Activated naive CD8-positive, alpha-beta T cell treated with anti-CD3 and anti-CD28 coated beads, Interleukin-2, amount 50 U/mL, for 24 hours (primary cell): Measurements from ENCODE around the gene GGCX.
"Not testable (repeated sequence)": the region's sequence is repeated elsewhere in the genome, so short reads cannot be mapped to it uniquely, and the experiment has no call there.

Experiments used
- ATAC-seq: fragments of 150-1000 bp; cut with Tn5 transposase; one replicate; pipeline ENCODE4 v1.10.0; 2021
- DNase-seq: peaks from one replicate; pipeline ENCODE4 v3.0.0; 2021
- H3K27ac Mint-ChIP-seq: one replicate; pipeline ENCODE4 v1.8.0; 2021; ENCODE audit warnings: mild to moderate bottlenecking, mixed read lengths
- H3K27me3 Mint-ChIP-seq: one replicate; pipeline ENCODE4 v1.8.0; 2021; ENCODE audit warnings: mixed read lengths
- H3K36me3 Mint-ChIP-seq: one replicate; pipeline ENCODE4 v1.8.0; 2021; ENCODE audit warnings: low read depth, mixed read lengths
- H3K4me1 Mint-ChIP-seq: one replicate; pipeline ENCODE4 v1.8.0; 2021; ENCODE audit warnings: mixed read lengths
- H3K4me3 Mint-ChIP-seq: one replicate; pipeline ENCODE4 v1.8.0; 2021; ENCODE audit warnings: mild to moderate bottlenecking, moderate library complexity, mixed read lengths
- H3K9me3 Mint-ChIP-seq: one replicate; pipeline ENCODE4 v1.8.0; 2021; ENCODE audit warnings: mixed read lengths

Gene GGCX

DNA sequence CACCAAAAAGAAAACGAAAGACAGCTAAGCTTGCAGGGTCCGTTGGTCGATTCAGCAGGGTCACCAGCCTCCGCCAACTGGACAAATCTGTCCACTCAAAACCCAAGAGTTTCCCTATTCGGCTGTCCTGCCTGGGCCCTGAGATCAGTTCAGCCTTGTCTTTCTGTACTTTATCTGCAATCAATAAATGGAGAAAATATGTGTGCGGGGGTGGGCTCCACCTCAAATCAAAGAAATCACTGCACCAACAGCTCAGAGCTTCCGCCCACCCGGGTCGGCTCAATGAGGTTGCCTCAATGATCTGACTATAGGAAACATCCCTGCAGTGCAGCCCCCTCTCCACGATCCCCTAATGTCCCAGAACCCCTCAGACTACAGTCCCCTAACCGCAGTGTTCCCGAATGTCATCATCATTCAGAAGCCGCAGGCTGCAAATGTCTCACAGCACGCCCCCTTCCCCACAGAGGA is 447 bp downstream of the GGCX start:
- DNase-seq: peak; percentile 42
- no peaks in the 10 kb centered on the region for H3K27me3 Mint-ChIP-seq
- H3K4me1 Mint-ChIP-seq: peaks cover 44% of the 10 kb centered on the region
- H3K36me3 Mint-ChIP-seq: peaks cover 8% of the 10 kb centered on the region
- peak; percentile 7 for ATAC-seq
- H3K27ac Mint-ChIP-seq: peak overlapping the region; percentile 94
- no peaks in the 10 kb centered on the region for H3K9me3 Mint-ChIP-seq
- peak overlapping the region; percentile 94 for H3K4me3 Mint-ChIP-seq

DNA sequence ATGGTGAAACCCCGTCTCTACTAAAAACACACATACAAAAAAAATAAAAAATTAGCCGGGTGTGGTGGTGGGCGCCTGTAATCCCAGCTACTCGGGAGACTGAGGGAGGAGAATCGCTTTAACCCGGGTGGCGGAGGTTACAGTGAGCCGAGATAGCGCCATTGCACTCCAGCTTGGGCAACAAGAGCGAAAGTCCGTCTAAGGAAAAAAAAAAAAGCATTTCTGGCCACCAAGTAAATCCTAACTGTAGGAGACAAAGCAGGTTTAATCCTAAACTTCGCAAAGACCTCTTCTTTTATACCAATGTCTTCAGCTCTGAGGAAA is 928 bp downstream of the GGCX start:
- H3K9me3 Mint-ChIP-seq, ATAC-seq, DNase-seq, H3K27me3 Mint-ChIP-seq: not testable (repeated sequence)
- Mint-ChIP-seq H3K27ac (peak overlapping the region; percentile 94), H3K4me3 (peak overlapping the region; percentile 94), H3K4me1 (peaks cover 45% of the 10 kb centered on the region), H3K36me3 (peaks cover 11% of the 10 kb centered on the region)

DNA sequence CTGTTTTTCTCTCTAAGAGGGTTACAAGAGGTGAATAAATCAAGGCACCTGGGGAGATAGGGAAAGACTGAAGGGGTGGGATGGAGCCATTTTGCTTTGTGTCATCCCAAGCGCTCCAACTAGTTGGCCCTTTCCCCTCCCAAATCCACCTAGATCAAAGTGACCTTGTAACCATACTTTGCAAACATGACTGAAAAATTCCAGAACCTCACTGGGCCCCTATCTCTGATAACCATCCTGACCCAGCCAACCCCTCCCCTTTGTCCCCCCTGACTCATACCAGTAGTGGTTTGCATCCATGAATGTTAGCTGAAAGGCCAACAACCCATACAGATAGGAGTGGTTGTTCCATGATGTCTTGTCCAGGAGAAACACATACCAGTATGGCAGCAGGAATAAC is 3.1 kb downstream of the GGCX start:
- Mint-ChIP-seq H3K27ac (peak overlapping the region; percentile 51), H3K4me1 (peaks cover 38% of the 10 kb centered on the region), H3K9me3 (no peaks in the 10 kb centered on the region), H3K4me3 (no peak overlapping the region), H3K27me3 (no peaks in the 10 kb centered on the region), H3K36me3 (peaks cover 18% of the 10 kb centered on the region)
- ATAC-seq (no peak), DNase-seq (no peak)

- H3K27me3 Mint-ChIP-seq: no peaks in the 10 kb centered on the region
- no peaks in the 10 kb centered on the region for H3K9me3 Mint-ChIP-seq
- H3K4me1 Mint-ChIP-seq: peaks cover 34% of the 10 kb centered on the region
- H3K27ac Mint-ChIP-seq: no peak overlapping the region
- DNase-seq: no peak
- H3K4me3 Mint-ChIP-seq: no peak overlapping the region
- H3K36me3 Mint-ChIP-seq: peaks cover 25% of the 10 kb centered on the region
- no peak for ATAC-seq
These were observed 4.2 kb downstream of the GGCX start for GRCh38 chr2:85557130-85557529.

GRCh38 chr2:85554980-85555612 is 6.2 kb downstream of the GGCX start:
- Mint-ChIP-seq H3K4me1 (peaks cover 20% of the 10 kb centered on the region), H3K9me3 (no peaks in the 10 kb centered on the region), H3K36me3 (peaks cover 32% of the 10 kb centered on the region), H3K27me3 (no peaks in the 10 kb centered on the region), H3K4me3 (no peak overlapping the region), H3K27ac (no peak overlapping the region)
- no peak for DNase-seq
- no peak for ATAC-seq

DNA sequence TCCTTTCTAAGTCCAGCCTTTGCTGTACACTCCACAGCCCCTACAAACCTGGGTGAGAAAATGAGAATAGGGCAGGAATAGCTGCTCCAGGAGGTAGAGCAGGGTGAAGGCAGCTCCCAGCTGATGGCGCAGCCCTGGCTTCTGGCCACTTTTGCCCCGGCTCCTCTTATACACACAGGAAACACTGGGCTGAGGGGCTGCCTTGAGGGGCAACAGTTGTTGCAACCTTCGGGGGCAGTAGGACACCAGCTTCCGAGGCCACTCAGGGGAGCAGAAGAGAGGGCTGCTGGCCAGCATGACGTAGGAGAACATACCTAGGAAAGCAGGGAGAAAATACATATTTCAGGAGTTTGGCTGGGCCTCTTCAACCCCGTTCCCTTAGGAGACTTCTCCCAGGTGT is 8.1 kb downstream of the GGCX start:
- DNase-seq: no peak
- ATAC-seq: no peak
- Mint-ChIP-seq H3K4me3 (no peak overlapping the region), H3K36me3 (peaks cover 30% of the 10 kb centered on the region), H3K27me3 (no peaks in the 10 kb centered on the region), H3K27ac (no peak overlapping the region), H3K4me1 (peaks cover 7% of the 10 kb centered on the region), H3K9me3 (no peaks in the 10 kb centered on the region)

GRCh38 chr2:85551698-85552678 is 9.3 kb downstream of the GGCX start:
- ATAC-seq: peak; percentile 70
- Mint-ChIP-seq H3K27me3 (no peaks in the 10 kb centered on the region), H3K4me3 (no peak overlapping the region), H3K36me3 (peaks cover 27% of the 10 kb centered on the region), H3K27ac (no peak overlapping the region), H3K9me3 (no peaks in the 10 kb centered on the region), H3K4me1 (peaks cover 1% of the 10 kb centered on the region)
- DNase-seq: peak; percentile 85

DNA sequence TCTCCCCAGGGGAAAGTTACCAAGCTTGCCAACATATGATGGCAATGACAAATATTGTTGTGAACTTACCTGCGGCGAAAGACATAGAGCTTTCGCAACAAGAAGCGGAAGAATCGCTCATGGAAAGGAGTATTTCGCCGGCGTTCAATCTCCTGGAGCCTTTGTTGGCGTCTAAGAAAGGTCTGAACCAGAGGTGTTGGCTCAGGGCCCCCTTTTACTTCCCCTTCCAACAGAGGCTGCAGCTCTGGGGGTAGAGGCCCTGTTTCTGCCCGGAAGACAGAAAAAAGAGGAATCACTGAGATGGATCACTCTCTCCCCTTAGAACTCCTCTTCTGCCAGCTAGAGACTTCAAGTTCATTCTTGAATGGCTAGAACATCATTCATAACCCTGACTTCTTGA is 10.8 kb downstream of the GGCX start:
- no peak overlapping the region for H3K27ac Mint-ChIP-seq
- no peak overlapping the region for H3K4me3 Mint-ChIP-seq
- H3K9me3 Mint-ChIP-seq: no peaks in the 10 kb centered on the region
- DNase-seq (no peak), ATAC-seq (no peak)
- peaks cover 30% of the 10 kb centered on the region for H3K36me3 Mint-ChIP-seq
- no peaks in the 10 kb centered on the region for H3K27me3 Mint-ChIP-seq
- no peaks in the 10 kb centered on the region for H3K4me1 Mint-ChIP-seq

DNA sequence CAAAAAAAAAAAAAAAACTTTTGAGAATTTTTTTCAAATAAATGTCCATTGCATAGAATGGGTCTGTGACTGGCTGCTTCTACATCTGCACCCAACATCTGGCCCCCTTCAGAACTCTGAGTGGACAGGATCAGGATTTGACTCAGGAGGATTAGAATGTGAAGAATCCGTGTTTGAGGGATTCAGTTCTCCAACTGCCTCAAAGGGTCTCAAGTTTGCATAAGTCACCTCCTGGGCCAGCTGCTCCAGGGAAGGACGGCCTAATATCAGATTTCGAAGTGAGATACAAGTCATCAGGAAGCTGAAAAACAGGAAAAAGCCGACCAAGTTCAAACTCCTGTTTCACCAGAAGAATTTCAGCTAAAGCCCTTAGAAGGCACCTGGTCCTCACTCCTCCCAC is 11.5 kb downstream of the GGCX start:
- no peaks in the 10 kb centered on the region for H3K9me3 Mint-ChIP-seq
- H3K36me3 Mint-ChIP-seq: peaks cover 31% of the 10 kb centered on the region
- no peak overlapping the region for H3K4me3 Mint-ChIP-seq

DNA sequence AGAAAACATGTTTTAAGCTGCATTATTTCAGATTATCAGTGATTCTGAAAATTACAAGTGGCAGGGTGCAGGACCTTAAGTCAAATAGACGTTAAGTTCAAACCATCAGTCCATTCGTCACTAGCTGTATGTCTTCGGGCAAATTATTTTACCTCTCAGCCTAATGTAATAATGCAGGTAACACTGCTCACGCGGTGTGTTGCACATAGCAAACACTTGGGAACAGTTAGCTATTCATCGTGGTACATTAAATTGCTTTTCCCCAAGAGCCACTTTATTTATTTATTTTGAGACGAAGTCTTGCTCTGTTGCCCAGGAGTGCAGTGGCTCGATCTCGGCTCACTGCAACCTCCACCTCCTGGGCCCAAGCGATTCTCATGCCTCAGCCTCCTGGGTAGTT is 12.2 kb downstream of the GGCX start:
- DNase-seq (no peak), ATAC-seq (no peak)
- Mint-ChIP-seq H3K27ac (no peak overlapping the region), H3K27me3 (no peaks in the 10 kb centered on the region), H3K9me3 (no peaks in the 10 kb centered on the region), H3K4me1 (peaks cover 3% of the 10 kb centered on the region), H3K36me3 (peaks cover 34% of the 10 kb centered on the region), H3K4me3 (no peak overlapping the region)

More for the DNA sequence above, 11.5 kb downstream of the GGCX start:
- ATAC-seq: no peak
- no peaks in the 10 kb centered on the region for H3K4me1 Mint-ChIP-seq
- no peak overlapping the region for H3K27ac Mint-ChIP-seq
- DNase-seq: no peak
- no peaks in the 10 kb centered on the region for H3K27me3 Mint-ChIP-seq

DNA sequence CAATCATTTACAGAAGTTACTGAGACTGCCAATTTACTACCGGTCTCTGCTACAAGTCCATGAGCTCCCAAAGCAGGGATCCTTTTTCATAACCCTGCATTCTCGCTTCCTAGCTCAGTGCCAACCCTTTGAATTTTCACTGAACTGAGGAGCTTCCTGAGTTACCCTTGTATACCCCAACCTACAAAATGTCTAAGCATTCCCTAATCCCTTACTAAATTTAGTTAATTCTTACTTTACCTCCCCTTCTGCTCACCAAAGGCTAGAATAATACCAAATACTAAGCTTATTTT is 12.7 kb downstream of the GGCX start:
- DNase-seq (no peak), ATAC-seq (no peak)
- H3K4me1 Mint-ChIP-seq: peaks cover 5% of the 10 kb centered on the region
- H3K27ac Mint-ChIP-seq: no peak overlapping the region
- H3K27me3 Mint-ChIP-seq: no peaks in the 10 kb centered on the region
- no peak overlapping the region for H3K4me3 Mint-ChIP-seq
- H3K9me3 Mint-ChIP-seq: no peaks in the 10 kb centered on the region
- peaks cover 40% of the 10 kb centered on the region for H3K36me3 Mint-ChIP-seq

- Mint-ChIP-seq H3K27me3 (no peaks in the 10 kb centered on the region), H3K36me3 (peaks cover 45% of the 10 kb centered on the region), H3K9me3 (no peaks in the 10 kb centered on the region), H3K4me3 (no peak overlapping the region), H3K27ac (peak overlapping the region; percentile 6), H3K4me1 (peaks cover 9% of the 10 kb centered on the region)
- ATAC-seq: no peak
- no peak for DNase-seq
These were observed 13.3 kb downstream of the GGCX start for GRCh38 chr2:85547859-85548607.

GRCh38 chr2:85547089-85547858 is 14.0 kb downstream of the GGCX start:
- Mint-ChIP-seq H3K9me3 (no peaks in the 10 kb centered on the region), H3K27me3 (no peaks in the 10 kb centered on the region), H3K27ac (peak overlapping the region; percentile 65), H3K4me1 (peaks cover 17% of the 10 kb centered on the region), H3K36me3 (peaks cover 47% of the 10 kb centered on the region), H3K4me3 (no peak overlapping the region)
- DNase-seq: no peak
- peak; percentile 5 for ATAC-seq

- peak; percentile 47 for ATAC-seq
- no peaks in the 10 kb centered on the region for H3K27me3 Mint-ChIP-seq
- DNase-seq: peak; percentile 14
- no peaks in the 10 kb centered on the region for H3K9me3 Mint-ChIP-seq
- H3K27ac Mint-ChIP-seq: peak overlapping the region; percentile 65
- peak overlapping the region; percentile 10 for H3K4me3 Mint-ChIP-seq
- H3K36me3 Mint-ChIP-seq: peaks cover 55% of the 10 kb centered on the region
- H3K4me1 Mint-ChIP-seq: peaks cover 31% of the 10 kb centered on the region
These were observed 15.5 kb downstream of the GGCX start for GRCh38 chr2:85545780-85546240.
